ENCODE data around the gene GPR146. TPM values are rescaled to one million over a fixed set of nuclear protein-coding genes. Genes with fewer than 3 reads are reported as not detected.

The GPR146 gene
- total and polyA plus RNA-seq, 2 of the 4 experiments (the other 2 are of a cell fraction): 2.2 to 3.4 TPM

DNA sequence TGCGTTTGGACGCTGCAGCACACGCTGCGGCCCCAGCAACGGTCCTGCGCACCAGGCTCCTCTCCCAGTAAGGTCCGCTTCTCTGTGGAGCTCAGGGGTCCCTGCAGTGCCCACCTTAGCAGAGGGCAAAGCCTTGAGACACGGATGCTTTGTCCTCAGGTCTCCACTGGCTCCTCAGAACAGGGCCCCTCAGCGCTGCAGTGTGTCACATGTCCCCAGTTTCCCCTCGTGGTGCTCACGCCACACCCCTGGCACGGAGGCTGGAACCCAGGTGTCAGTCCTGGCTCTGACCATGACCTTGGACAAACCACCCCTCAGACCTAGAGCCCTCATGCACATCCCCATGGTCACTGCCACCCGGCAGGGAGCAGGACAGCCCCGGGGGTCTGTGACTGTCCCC lies 23.7 kb downstream of the GPR146 start:
- DNase-seq (no peak), ATAC-seq (ENCODE audit: low read depth) (no peak)
- no peak overlapping the region for H3K18ac ChIP-seq (ENCODE audit: low read depth, low read length)
- no peak overlapping the region for H3K4me3 ChIP-seq (ENCODE audit: insufficient read depth, low read depth, low read length)
- H2BK20ac ChIP-seq (ENCODE audit: low read depth, low read length): no peak overlapping the region
- H4K8ac ChIP-seq (ENCODE audit: low read depth in 2 of 2, low read length in 2 of 2): no peak overlapping the region
- H3K9me3 ChIP-seq (ENCODE audit: control insufficient read depth, insufficient read depth, low read length): no peaks in the 10 kb centered on the region
- H4K20me1 ChIP-seq (ENCODE audit: insufficient read depth, low read length): peaks cover 46% of the 10 kb centered on the region
- POLR2A ChIA-PET (ENCODE audit: unreplicated experiment): no interaction called here
- H2AK5ac ChIP-seq (ENCODE audit: low read depth, low read length): no peak overlapping the region
- no peak overlapping the region for H2BK120ac ChIP-seq (ENCODE audit: low read depth, low read length)
- 0 out of 2 replicates have a peak, but pooled peaks cover 5% of the 10 kb centered on the region for H3K9me1 ChIP-seq (ENCODE audit: insufficient read depth, low read length)
- in situ Hi-C loops (cut with MboI; ENCODE audit: low sequenced_read_pairs) (no loop called here), intact Hi-C loops (cut with micrococcal nuclease) (no loop called here), dilution Hi-C loops (cut with HindIII; ENCODE audit: low sequenced_read_pairs, unreplicated experiment) (no loop called here)
- CTCF ChIA-PET: interaction anchor here (1.3 kb wide), 1 partner anchor 75 kb away, joined by 8 read pairs; no protein-coding TSS in a partner anchor
- H3K4me1 ChIP-seq (ENCODE audit: control insufficient read depth, insufficient read depth, low read length): peaks cover 2% of the 10 kb centered on the region; the same call in 1 of the 2 replicates
- H3K9ac ChIP-seq (ENCODE audit: low read depth, low read length): no peak overlapping the region
- no peak overlapping the region for H3K27ac ChIP-seq (ENCODE audit: insufficient read depth, low read length)
- TF ChIP-seq RAD21 (IDR thresholded peaks at IDR 0.05; ENCODE audit: low read length) (no peak), NFE2L2 (IDR thresholded peaks at IDR 0.05; ENCODE audit: low read depth, low read length) (no peak), MAZ (IDR thresholded peaks at IDR 0.05; ENCODE audit: borderline replicate concordance, low read depth, low read length) (no peak), BHLHE40 (IDR thresholded peaks at IDR 0.05; ENCODE audit: low read depth, low read length) (no peak), USF2 (IDR thresholded peaks at IDR 0.05; ENCODE audit: low read depth, low read length) (no peak), SMC3 (IDR thresholded peaks at IDR 0.05; ENCODE audit: low read depth, low read length) (no peak), CHD1 (IDR thresholded peaks at IDR 0.05; ENCODE audit: low read depth, low read length) (no peak), FOS (IDR thresholded peaks at IDR 0.05; ENCODE audit: low read depth, low read length) (no peak), MAFK (IDR thresholded peaks at IDR 0.05; ENCODE audit: low read depth, low read length) (no peak), RCOR1 (IDR thresholded peaks at IDR 0.05; ENCODE audit: insufficient replicate concordance, low read length) (no peak), CTCF (conservative IDR thresholded peaks at IDR 0.05; ENCODE audit: low read depth, low read length) (no peak), MXI1 (IDR thresholded peaks at IDR 0.05; ENCODE audit: borderline replicate concordance, low read depth, low read length) (no peak), CEBPB (IDR thresholded peaks at IDR 0.05; ENCODE audit: low read depth, low read length) (no peak)
- TF ChIP-seq, protein P1, sequence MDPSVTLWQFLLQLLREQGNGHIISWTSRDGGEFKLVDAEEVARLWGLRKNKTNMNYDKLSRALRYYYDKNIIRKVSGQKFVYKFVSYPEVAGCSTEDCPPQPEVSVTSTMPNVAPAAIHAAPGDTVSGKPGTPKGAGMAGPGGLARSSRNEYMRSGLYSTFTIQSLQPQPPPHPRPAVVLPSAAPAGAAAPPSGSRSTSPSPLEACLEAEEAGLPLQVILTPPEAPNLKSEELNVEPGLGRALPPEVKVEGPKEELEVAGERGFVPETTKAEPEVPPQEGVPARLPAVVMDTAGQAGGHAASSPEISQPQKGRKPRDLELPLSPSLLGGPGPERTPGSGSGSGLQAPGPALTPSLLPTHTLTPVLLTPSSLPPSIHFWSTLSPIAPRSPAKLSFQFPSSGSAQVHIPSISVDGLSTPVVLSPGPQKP (IDR thresholded peaks at IDR 0.05; ENCODE audit: borderline replicate concordance, low read depth, low read length): no peak
- H3K23ac ChIP-seq (ENCODE audit: low read depth, low read length): no peak overlapping the region
- no peak overlapping the region for H2BK5ac ChIP-seq (ENCODE audit: low read depth, low read length, poor library complexity, severe bottlenecking)
- BruUV-seq (replicated peaks): no TSS peak
- H4K91ac ChIP-seq (ENCODE audit: insufficient read depth, low read depth, low read length): no peak overlapping the region
- no peak overlapping the region for H3K14ac ChIP-seq (replicated peaks; ENCODE audit: low read depth, low read length)
- H3K36me3 ChIP-seq (ENCODE audit: control insufficient read depth, insufficient read depth, low read length): no peaks in the 10 kb centered on the region
- H2AFZ ChIP-seq (replicated peaks; ENCODE audit: low read length, poor library complexity): no peak overlapping the region
- H3K4ac ChIP-seq (ENCODE audit: low read depth, low read length): no peak overlapping the region
- 88% methylated on average over 10 of the region's 14 CpGs; no CpG with 5 or more reads in 1 of the 2 experiments for WGBS, 2 experiments (ENCODE audit: extremely low coverage in 2 of 2, insufficient read length in 1 of 2)
- H3K4me2 ChIP-seq (ENCODE audit: low read depth, low read length): no peak overlapping the region
- H2AK9ac ChIP-seq (replicated peaks; ENCODE audit: low read depth, low read length, poor library complexity): no peak overlapping the region
- peaks cover 0 to 5% of the 10 kb centered on the region in 2 experiments; a peak in 1 of 4 replicates for H3K79me1 ChIP-seq (ENCODE audit: low read depth in 1 of 2, low read length in 2 of 2)
- H3K27me3 ChIP-seq (ENCODE audit: control insufficient read depth, insufficient read depth, low read length): no peaks in the 10 kb centered on the region
- H2BK15ac ChIP-seq (ENCODE audit: low read depth, low read length): no peak overlapping the region
- no peak overlapping the region for H3K56ac ChIP-seq (ENCODE audit: extremely low read depth, insufficient read depth, low read length)
- H4K5ac ChIP-seq (ENCODE audit: low read depth, low read length): no peak overlapping the region
